K562 (cell line): Measurements from ENCODE around the gene AZU1. TPM values are rescaled to one million over a fixed set of nuclear protein-coding genes. Genes with fewer than 3 reads are reported as not detected.
A peak's percentile ranks its signal among the peaks of the same experiment; 100 is the strongest.

ENCODE experiments used
- CAMTA2 ChIP-seq: fragments of 250-450 bp; sonication (Bioruptor Pico); conservative IDR thresholded peaks from 2 replicates; pipeline ENCODE4 v1.5.1; 2022
- CHCHD3 ChIP-seq: fragments of 250-450 bp; sonication (Bioruptor Pico); IDR thresholded peaks from 2 replicates; pipeline ENCODE4 v2.1.2; 2022; ENCODE audit warnings: mild to moderate bottlenecking
- EWSR1 ChIP-seq: fragments of 450-650 bp; IDR thresholded peaks from 2 replicates; pipeline ENCODE4 v1.6.1; 2018; ENCODE audit warnings: borderline replicate concordance, mild to moderate bottlenecking, low read depth, moderate library complexity; ENCODE audit not compliant: partially characterized antibody
- GATAD2A ChIP-seq: fragments of 450-650 bp; IDR thresholded peaks from 2 replicates; pipeline ENCODE4 v1.6.1; 2017
- HINFP ChIP-seq: fragments of 450-650 bp; conservative IDR thresholded peaks from 2 replicates; pipeline ENCODE4 v1.6.1; 2016; ENCODE audit warnings: missing genetic modification characterization, low read depth, mild to moderate bottlenecking, control low read depth, missing compliant biosample characterization
- IRF1 ChIP-seq: sonication (generic); formaldehyde crosslinking; IDR thresholded peaks from 2 replicates; pipeline ENCODE4 v1.8.0; 2022; ENCODE audit warnings: missing genetic modification reagents, mild to moderate bottlenecking, borderline replicate concordance
- KDM1A ChIP-seq, 2 experiments: fragments of 450-650 bp; IDR thresholded peaks; 2 replicates each; pipeline ENCODE4 v1.6.1; 2016; ENCODE audit warnings: mild to moderate bottlenecking in 2 of 2
- PRMT5 ChIP-seq: sonication (generic); formaldehyde crosslinking; IDR thresholded peaks from 2 replicates; pipeline ENCODE4 v1.5.0; 2020; ENCODE audit warnings: missing genetic modification reagents
- RBM39 ChIP-seq: fragments of 200-400 bp; formaldehyde crosslinking; optimal IDR thresholded peaks from 2 replicates; pipeline ENCODE3; 2018; ENCODE audit warnings: low read depth, low read length
- RFX1 ChIP-seq: fragments of 450-650 bp; IDR thresholded peaks from 2 replicates; pipeline ENCODE4 v1.6.1; 2016; ENCODE audit warnings: mild to moderate bottlenecking, moderate library complexity
- SAP30 ChIP-seq: fragments of 200-600 bp; sonication (generic); IDR thresholded peaks from 2 replicates; pipeline ENCODE4 v1.6.1; 2012; ENCODE audit warnings: borderline replicate concordance, low read depth, mild to moderate bottlenecking, moderate library complexity, low read length, control low read depth, inconsistent platforms; ENCODE audit not compliant: insufficient read depth, poor library complexity, severe bottlenecking
- THRB ChIP-seq: fragments of 450-650 bp; formaldehyde crosslinking; conservative IDR thresholded peaks from 2 replicates; pipeline ENCODE4 v1.4.0; 2022; ENCODE audit warnings: mild to moderate bottlenecking, missing genetic modification characterization
- XRCC3 ChIP-seq: fragments of 450-650 bp; IDR thresholded peaks from 2 replicates; pipeline ENCODE4 v1.6.1; 2017; ENCODE audit warnings: mild to moderate bottlenecking, moderate library complexity
- XRCC5 ChIP-seq: fragments of 200-400 bp; formaldehyde crosslinking; IDR thresholded peaks from 2 replicates; pipeline ENCODE4 v1.6.1; 2017; ENCODE audit warnings: low read depth, mild to moderate bottlenecking, low read length
- ZNF24 ChIP-seq: fragments of 450-650 bp; IDR thresholded peaks from 2 replicates; pipeline ENCODE4 v1.6.1; 2016
- ZNF431 ChIP-seq: sonication (generic); formaldehyde crosslinking; IDR thresholded peaks from 2 replicates; pipeline ENCODE4 v1.8.0; 2022; ENCODE audit warnings: mild to moderate bottlenecking, missing genetic modification reagents
- ZNF444 ChIP-seq: fragments of 250-450 bp; sonication (Bioruptor Pico); IDR thresholded peaks from 2 replicates; pipeline ENCODE4 v1.4.0; 2020; ENCODE audit warnings: mild to moderate bottlenecking, moderate library complexity
- ZNF707 ChIP-seq: fragments of 250-450 bp; sonication (Bioruptor Pico); conservative IDR thresholded peaks from 2 replicates; pipeline ENCODE4 v1.8.0; 2022; ENCODE audit warnings: inconsistent platforms, mild to moderate bottlenecking, moderate library complexity
- ZSCAN29 ChIP-seq: fragments of 450-650 bp; IDR thresholded peaks from 2 replicates; pipeline ENCODE4 v1.6.1; 2017
- polyA plus RNA-seq, 8 experiments: library from polyadenylated mRNA; depleted of rRNA in 4 of 8; stranded (reverse) in 5 of 8; unstranded in 3 of 8; fragments of >200 nt; fragmentation: Nextera tagmentation in 2 of 8; fragmentation: Illumina TruSeq in 1 of 8; extraction: Ambion mirVana in 2 of 8; extraction: Trizol in 1 of 8; gene quantifications; 2 replicates each; pipeline versions ENCODE4 v1.2.1 to v1.2.3, GENCODE V29; 2011 to 2014; ENCODE audit warnings: inconsistent platforms in 1 of 8, missing spikeins in 1 of 8
- total RNA-seq, 7 experiments: library from RNA; depleted of rRNA in 6 of 7; stranded (reverse); fragments of >200 nt in 6 of 7; fragmentation: Illumina TruSeq in 2 of 7; extraction: Trizol in 2 of 7; gene quantifications; 2 replicates each; pipeline versions ENCODE4 v1.2.1 to v1.2.3, GENCODE V29; 2011 to 2021; ENCODE audit warnings: low replicate concordance in 1 of 7
- TF ChIP-seq, protein P1 (sequence below): fragments of 450-650 bp; IDR thresholded peaks from 2 replicates; pipeline ENCODE4 v1.6.1; 2016; ENCODE audit warnings: borderline replicate concordance

Gene AZU1
- total and polyA plus RNA-seq, 9 of the 15 experiments (the other 6 are each of a cell fraction or from before 2014, with no cell fraction given), result 0.29 to 1.9 (median 0.59) TPM; not detected in 3

- no peak for TF ChIP-seq IRF1 (CRISPR knock-in tag)
- no peak for TF ChIP-seq CAMTA2 (CRISPR knock-in tag)
- peak; percentile 94 for TF ChIP-seq SAP30
- TF ChIP-seq RBM39, result no peak
- peak; percentile 69; the same call in 1 of the 2 replicates for TF ChIP-seq THRB (CRISPR knock-in tag)
- TF ChIP-seq ZNF444 (CRISPR knock-in tag), result no peak
- TF ChIP-seq KDM1A (IDR thresholded peaks at IDR 0.05), result no peak
- TF ChIP-seq ZSCAN29, result no peak
- TF ChIP-seq HINFP (tag), result no peak
- peak; percentile 54; the same call in 1 of the 2 replicates for TF ChIP-seq GATAD2A
- TF ChIP-seq EWSR1, result no peak
- TF ChIP-seq XRCC3, result no peak
- TF ChIP-seq ZNF431 (CRISPR knock-in tag), result no peak; the same call in 1 of the 2 replicates
- no peak for TF ChIP-seq ZNF707 (CRISPR knock-in tag)
- TF ChIP-seq, protein P1, sequence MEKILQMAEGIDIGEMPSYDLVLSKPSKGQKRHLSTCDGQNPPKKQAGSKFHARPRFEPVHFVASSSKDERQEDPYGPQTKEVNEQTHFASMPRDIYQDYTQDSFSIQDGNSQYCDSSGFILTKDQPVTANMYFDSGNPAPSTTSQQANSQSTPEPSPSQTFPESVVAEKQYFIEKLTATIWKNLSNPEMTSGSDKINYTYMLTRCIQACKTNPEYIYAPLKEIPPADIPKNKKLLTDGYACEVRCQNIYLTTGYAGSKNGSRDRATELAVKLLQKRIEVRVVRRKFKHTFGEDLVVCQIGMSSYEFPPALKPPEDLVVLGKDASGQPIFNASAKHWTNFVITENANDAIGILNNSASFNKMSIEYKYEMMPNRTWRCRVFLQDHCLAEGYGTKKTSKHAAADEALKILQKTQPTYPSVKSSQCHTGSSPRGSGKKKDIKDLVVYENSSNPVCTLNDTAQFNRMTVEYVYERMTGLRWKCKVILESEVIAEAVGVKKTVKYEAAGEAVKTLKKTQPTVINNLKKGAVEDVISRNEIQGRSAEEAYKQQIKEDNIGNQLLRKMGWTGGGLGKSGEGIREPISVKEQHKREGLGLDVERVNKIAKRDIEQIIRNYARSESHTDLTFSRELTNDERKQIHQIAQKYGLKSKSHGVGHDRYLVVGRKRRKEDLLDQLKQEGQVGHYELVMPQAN, result no peak; the same call in 1 of the 2 replicates
- TF ChIP-seq PRMT5 (CRISPR knock-in tag), result no peak
- no peak for TF ChIP-seq RFX1
- peak; percentile 82; the same call in 1 of the 2 replicates for TF ChIP-seq CHCHD3 (CRISPR knock-in tag)
- TF ChIP-seq XRCC5, result peak; percentile 88; the same call in 1 of the 2 replicates
- no peak for TF ChIP-seq ZNF24
Observed at GRCh38 chr19:796692-797527, 30.7 kb upstream of the AZU1 start, which contains the start of gene PTBP1 (continued).
